ENCODE results near the gene PTX3.

Gene PTX3

GRCh38 chr3:157423337-157423736 lies 13.3 kb upstream of the PTX3 start:
- no peak for DNase-seq (ENCODE audit: low read depth)

DNA sequence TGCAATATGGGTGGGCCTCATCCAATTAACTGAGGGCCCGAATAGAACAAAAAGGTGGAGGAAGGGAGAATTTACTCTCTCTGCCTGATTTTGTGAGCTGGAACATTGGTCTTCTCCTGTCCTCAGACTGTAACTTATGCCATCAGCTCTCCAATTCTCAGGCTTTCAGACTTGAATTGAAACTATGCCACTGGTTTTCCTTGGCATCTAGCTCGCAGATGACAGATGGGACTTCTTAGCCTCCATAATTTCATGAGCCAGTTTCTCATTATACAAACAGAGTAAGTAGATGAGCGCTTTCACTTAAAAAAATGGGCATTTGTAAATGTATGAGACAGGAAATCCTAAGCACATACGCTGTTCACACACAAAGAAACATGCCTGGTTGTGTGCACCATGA lies 8.7 kb upstream of the PTX3 start:
- no peak for DNase-seq (ENCODE audit: low read depth)

- no peak for DNase-seq (ENCODE audit: low read depth)
These were observed 7.8 kb upstream of the PTX3 start for GRCh38 chr3:157428853-157429252.

DNA sequence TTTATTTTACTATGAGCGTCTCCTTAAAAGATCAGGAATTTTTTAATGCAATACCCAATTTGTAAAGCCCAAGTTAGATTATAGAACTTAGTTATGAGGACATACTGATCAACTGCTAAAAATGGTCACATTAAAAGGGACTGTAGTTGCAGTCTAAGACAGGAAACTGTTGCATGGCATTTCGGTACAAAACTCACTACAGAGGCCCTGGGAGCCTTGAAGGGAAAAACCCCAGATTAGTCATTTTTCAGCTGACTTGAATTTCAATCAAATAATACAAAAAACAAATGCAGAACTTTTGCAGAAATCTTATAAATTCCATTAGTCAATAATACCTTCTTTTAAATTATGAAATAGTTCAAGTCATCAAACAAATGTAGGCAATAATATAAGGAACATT lies 6.9 kb upstream of the PTX3 start:
- no peak for DNase-seq (ENCODE audit: low read depth)

DNA sequence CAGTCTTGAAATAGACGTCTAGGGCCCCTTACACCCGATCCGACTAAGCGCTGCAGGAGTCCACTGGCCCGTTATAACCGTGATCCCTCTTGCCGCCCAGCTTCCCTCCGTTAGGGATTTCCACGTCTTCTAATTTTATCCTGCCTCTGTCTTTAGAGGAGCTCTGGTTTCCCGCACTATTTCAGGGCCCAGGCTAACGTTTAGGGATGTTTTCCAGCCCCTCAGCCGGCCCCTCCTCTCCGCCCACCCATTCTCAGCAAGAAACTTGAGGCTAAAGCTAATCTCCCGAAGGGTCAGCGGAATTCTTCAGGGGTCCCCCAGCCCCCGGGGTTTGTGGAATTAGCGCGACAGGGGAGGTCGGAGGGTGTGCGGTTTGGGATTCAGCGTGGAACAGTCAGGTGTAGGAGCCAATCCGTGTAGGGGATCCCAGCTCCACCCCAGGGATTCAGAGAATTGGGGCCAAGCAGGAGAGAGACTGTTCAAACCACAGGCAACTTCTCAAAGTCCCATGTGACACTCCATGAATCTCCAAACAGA lies 1.6 kb downstream of the PTX3 start:
- no peak for DNase-seq (ENCODE audit: low read depth)

DNA sequence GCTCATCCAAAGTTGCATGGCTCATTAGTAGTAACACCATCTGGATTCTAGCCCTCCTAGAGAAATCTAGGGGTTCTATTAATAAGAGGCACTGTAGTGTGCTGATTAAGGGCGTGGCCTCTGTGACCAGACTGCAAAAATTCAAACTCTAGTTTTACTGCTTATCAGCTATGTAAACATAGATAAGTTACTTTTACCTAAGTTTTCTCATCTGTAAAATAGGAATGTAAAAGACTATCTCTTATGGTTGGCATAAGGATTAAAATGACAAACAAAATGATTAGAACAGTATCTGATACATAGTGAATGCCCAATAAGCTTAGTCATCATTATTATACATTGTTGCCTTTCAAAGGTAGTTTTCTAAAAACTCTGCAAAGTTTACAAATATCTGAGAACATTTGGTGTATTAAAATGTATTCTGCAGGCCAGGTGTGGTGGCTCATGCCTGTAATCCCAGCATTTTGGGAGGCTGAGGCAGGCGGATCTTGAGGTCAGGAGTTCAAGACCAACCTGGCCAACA lies 4.5 kb downstream of the PTX3 start:
- DNase-seq (ENCODE audit: low read depth): no peak

- DNase-seq (ENCODE audit: low read depth): no peak
These were observed 6.1 kb downstream of the PTX3 start for GRCh38 chr3:157442729-157443128.

DNA sequence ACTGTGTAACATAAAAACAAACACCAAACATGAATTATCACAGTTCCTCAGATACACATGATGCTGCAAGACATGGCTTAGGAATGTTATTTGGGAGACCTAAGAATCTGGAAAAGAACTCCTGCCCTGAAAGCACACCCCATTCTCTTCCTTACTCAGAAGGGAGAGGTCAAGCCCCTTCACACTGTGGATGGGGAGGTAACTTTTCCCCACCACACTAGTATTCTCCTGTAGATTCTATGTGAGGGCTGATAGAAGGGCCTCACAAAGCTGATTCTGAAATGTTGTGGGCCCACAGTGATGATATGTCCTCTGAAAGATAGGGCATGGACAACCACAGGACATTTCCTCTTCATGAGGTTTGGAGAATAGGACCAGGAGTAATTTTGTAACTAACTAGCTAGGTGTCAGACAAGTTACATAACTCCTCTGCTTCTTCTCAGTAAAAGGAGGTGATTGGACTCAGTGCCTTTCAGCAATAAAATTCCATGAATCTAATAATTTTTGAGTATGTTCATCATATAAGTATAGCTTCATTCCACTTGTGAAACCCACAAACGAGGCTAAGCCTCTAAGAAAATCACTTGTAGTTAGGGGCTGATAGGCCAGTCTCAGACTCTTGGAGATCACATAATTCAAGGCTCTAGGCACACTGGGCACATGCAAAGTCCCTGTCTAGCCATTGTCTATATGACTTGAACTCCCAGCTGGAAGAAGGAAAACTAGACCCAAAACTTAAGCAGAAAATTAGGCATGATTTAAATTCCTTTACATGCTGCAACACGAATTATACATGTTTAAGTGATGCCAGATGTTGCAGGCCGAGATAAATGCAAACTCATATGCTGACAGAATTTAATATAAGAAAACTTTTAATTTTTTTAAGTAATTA lies 7.5 kb downstream of the PTX3 start:
- no peak for DNase-seq (ENCODE audit: low read depth)

- DNase-seq (ENCODE audit: low read depth): no peak
These were observed 8.1 kb downstream of the PTX3 start for GRCh38 chr3:157444797-157445184.

DNA sequence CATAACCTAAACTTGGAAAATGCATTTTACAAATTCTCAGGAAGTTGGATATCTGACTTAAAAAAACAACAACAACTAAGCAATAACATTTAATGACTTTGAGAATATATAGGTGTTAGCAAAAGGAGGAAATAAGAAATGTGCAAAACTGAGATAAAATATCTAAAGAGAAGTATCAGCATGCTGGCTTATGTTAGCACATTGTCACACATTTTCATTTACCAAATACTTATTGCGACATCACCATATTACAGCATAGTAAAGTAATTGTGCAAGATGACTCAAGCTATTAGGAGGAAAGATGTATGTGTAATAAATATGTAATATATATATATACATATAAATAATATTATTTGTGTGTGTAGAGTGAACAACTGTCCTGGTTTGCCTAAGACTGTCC lies 9.2 kb downstream of the PTX3 start:
- DNase-seq (ENCODE audit: low read depth): no peak

GRCh38 chr3:157447026-157447694 lies 10.5 kb downstream of the PTX3 start:
- DNase-seq (ENCODE audit: low read depth): no peak

GRCh38 chr3:157452097-157452496 lies 15.4 kb downstream of the PTX3 start:
- no peak for DNase-seq (ENCODE audit: low read depth)

- no peak for DNase-seq (ENCODE audit: low read depth)
These were observed 17.2 kb downstream of the PTX3 start for GRCh38 chr3:157453824-157454223.

DNA sequence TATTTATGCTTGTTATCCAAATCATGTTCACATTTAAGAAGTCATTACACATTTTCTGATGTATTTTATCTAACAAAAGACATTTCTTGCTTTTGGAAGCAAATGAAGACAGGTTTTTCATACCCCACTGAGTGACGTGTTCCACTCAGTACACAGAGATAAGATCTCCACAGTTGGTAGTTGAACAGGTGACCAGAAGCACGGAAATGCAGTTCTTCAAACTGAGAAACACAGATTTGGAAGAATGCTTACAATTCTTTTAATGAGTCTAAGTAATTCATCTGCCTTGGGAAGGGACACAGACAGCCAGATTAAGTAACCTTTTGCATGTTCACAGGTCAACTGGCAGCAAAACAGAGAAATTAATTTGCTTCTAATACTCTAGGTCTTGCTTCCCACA lies 23.1 kb downstream of the PTX3 start:
- DNase-seq (ENCODE audit: low read depth): no peak

GRCh38 chr3:157460253-157460652 lies 23.6 kb downstream of the PTX3 start:
- DNase-seq (ENCODE audit: low read depth): no peak

DNA sequence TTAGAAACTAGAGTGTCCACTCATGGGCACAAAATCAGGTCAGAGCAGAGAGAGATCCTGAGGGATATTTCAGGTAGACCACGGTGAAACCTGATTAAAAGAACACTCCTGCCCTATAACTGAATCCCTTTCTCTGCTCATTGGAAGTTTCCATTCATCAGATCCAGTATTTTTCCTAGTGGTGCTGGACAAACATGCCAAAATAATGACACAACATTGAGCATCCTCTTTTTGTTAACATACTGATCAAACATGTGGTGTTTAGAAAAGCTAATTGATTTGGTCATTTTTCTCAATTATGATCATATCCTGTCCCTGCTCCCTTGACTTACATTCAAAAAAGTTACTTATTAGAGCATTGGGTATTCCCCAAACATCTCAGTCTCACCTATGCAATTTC lies 27.2 kb downstream of the PTX3 start:
- DNase-seq (ENCODE audit: low read depth): no peak

DNA sequence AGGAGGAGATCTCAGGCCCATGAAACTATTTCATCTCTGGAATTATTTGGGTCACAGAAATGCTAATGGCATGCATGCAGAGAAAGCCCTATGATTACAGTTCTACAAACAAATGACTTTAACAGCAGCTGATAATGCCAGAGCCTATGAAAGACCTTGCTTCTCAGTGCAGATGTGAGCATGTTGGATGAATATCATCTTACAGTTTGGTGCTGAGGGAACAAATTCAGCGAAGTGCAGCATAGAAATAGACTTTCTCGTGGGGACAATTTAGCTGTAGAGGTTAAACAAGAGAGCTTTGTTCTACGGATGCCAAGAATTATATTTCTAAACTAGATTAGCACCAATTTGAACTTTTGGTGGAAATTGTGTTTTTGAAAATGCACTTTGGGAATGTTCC lies 27.7 kb downstream of the PTX3 start:
- no peak for DNase-seq (ENCODE audit: low read depth)

DNA sequence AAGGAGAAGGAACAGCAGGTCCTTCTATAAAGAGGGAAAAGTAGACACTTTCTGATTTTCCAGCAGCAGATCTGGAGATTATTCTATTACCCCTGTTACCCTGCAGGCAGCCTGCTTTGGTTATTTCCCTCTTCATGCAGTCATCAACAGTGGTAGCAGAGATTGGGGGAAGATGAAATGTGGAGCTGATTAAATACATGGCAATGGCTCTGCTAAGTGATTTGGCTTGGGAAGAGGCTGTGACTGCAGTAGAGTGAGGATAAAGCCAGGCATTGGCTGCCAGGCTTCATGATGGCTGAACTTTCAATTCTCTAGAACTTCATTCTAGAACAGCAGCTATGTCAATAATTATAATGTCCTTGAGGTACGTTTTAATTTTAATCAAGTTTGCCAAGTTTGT lies 29.1 kb downstream of the PTX3 start:
- no peak for DNase-seq (ENCODE audit: low read depth)

GRCh38 chr3:157467200-157467599 lies 30.6 kb downstream of the PTX3 start:
- no peak for DNase-seq (ENCODE audit: low read depth)

DNA sequence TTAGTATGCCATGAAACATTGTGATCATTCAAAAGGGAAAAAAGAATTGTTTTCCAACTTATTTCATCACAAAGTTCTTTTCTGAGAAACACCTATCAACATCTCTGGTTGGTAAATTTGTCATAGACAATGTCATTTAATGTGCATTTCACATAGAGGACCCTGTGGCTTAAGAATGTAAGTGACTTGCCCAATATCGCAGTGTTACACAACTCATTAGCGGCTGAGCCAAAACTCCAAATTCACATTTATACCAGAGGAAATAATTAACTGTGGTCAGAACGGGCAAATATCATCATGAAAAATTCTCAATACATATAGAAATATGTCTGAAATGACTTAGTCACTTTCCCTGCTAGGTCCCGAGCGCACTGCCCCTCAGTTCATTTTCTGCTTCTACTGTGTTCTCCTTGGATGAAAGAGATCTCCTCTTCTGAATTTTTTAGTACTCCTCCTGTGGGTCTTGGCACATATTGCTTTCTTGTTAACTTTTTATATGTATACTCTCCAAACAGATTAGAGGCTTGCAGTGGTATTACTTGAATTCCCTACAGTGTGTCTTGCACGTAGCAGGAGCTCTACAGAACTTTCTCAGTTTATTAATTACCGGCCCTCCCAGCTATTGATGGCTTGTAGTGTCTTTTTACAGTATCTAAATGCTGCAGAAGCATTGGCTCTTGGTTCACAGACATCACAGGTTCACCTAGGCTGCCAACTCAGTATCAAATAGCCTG lies 33.1 kb downstream of the PTX3 start:
- DNase-seq (ENCODE audit: low read depth): no peak

DNA sequence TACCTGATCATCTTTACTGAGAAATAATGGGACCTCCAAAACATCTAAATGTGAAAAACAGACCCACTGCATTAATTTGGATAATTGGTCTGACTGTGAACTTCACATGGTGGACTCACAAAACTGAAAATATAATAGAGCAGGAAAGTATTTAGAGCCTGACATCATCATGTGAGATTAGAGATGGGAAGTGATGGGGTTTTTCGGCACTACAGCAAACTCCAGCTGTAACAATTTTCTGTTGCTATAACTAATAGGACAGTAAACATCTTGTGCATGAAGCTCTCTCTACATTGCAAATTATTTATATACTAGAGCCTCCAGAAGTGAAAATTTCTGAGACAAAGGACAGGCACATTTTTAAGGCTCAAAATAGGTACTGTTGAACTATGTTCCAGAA lies 34.4 kb downstream of the PTX3 start:
- no peak for DNase-seq (ENCODE audit: low read depth)

- DNase-seq (ENCODE audit: low read depth): no peak
These were observed 36.0 kb downstream of the PTX3 start for GRCh38 chr3:157472648-157473047.
